ENCODE results near the gene ST3GAL2.
"Not testable (repeated sequence)": the region's sequence is repeated elsewhere in the genome, so short reads cannot be mapped to it uniquely, and the experiment has no call there.

Gene ST3GAL2

DNA sequence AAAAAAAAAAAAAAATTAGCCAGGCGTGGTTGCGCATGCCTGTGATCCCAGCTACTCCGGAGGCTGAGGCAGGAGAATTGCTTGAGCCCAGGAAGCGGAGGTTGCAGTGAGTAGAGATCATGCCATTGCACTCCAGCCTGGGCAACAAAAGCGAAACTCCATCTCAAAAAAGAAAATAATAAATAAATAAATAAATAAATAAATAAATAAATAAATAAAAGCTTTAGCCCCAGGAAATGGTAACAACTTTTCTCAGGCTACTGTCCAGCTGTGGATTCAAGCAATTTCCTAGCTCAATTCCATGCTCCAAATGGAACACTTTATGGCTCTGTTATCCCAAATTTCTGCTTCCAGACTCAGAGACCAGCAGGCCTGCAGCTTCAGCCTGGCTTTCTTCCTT lies 25.3 kb downstream of the ST3GAL2 start:
- DNase-seq, result not testable (repeated sequence)

DNA sequence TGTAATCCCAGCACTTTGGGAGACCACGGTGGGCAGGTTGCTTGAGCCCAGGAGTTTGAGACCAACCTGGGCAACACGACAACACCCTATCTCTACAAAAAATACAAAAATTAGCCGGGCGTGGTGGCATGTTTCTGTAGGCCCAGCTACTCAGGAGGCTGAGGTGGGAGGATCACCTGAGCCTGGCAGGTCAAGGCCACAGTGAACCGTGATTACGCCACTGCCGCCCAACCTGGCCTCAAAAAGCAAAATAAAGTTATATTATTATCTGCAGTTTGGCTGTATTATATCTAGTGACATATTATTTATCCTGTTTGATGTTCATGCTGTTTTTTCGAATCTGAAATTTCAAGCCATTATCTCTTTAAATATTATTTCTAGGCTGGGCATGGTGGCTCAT lies 26.5 kb downstream of the ST3GAL2 start:
- DNase-seq, result no peak

DNA sequence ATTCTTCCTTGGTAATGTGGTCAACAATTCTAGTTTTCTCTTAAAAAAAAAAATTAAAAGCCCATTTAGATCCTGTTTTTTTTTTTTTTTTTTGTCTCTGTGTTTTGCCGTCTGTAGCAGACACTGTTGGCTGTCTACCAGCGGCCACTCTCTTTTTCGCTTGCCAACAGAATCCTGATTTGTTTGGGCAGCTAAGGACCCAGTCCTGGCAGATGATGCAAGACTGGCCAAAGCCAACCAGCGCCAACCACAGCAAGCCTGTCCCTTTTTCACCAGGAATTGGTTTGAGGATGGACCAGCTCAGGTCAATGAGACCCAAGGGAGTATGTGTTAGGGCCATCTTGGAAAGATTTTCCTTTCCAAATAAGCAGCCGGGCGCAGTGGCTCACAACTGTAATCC lies 28.2 kb downstream of the ST3GAL2 start:
- no peak for DNase-seq

DNA sequence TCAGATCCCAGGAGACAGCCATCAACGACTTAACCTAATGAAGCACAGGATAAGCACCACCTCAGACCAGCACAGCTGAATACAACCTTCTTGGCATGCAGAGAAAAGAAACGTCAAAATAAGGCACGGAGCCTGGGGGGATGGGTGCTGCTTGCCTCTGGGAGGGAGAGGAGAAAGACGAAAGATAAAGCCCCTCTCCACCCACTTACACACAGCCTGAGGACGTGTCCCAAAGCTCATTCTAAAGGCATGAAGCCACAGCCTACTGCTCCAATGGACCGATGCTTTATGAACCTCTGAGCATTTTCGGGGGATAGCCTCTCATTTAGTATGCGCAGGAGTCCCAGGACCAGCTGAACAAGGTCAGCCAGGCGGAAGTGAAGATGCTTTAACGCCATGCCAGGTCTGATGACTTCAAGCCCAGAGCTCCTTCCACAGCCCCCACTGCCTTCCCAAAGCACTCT lies 31.1 kb downstream of the ST3GAL2 start:
- no peak for DNase-seq

DNA sequence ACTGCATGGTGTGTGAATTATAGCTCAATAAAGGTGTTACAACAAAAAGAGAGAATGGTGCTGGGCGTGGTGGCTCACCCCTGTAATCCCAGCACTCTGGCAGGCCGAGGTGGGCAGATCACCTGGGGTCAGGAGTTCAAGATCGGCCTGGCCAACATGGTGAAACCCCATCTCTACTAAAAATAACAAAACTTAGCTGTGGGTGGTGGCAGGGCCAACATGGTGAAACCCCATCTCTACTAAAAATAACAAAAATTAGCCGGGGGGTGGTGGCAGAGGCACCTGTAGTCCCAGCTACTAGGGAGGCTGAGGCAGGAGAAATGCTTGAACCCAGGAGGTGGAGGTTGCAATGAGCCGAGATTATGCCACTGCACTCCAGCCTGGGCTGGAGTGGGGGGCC lies 32.8 kb downstream of the ST3GAL2 start:
- DNase-seq, result not testable (repeated sequence)

DNA sequence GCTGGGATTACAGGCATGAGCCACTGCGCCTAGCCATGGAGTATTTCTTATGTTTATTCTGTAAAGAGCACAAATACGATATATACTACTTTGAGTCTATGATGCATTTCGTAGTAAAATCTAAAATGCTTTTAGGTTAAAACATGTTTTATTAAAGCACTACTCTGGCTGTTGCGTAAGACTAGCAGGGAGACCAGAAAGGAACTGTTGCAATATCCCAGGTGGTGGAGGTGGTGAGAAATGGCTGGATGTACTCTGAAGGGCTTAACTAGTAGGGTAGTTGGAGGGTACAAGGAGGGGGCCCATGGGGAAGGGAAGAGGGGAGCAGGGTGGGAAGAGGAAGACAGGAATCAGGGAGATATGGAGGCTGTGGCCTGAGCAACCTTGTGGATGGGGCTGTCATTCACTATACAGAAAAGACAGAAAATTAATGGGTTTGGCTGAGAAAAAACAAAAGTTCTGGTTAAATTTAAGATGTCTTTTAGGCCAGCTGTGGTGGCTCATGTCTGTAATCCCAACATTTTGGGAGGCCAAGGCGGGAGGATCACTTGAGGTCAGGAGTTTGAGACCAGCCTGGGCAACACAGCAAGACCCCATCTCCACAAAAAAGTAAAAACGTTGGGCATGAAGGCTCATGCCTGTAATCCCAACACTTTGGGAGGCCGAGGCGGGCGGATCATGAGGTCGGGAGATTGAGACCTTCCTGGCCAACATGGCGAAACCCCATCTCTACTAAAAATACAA lies 35.8 kb downstream of the ST3GAL2 start:
- no peak for DNase-seq

DNA sequence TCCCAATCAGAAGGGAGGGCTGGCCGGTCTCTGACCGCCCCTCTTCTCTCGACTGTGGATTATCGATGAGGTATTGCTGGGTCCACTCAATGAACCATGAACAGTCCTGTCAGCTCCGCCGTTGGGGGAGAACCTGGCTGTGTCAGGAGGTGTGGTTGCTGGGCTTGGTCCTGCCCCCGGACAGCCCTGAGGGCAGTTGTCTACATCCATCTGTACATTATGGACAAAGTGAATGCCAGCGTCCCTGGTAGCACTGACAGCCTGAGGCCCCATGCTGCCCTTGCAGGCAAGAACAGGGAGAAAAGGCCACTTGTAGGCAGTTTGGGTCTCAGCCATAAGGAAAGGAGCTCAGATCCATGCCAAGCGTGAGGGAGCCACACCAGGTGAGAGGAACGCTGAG lies 38.9 kb downstream of the ST3GAL2 start:
- no peak for DNase-seq

DNA sequence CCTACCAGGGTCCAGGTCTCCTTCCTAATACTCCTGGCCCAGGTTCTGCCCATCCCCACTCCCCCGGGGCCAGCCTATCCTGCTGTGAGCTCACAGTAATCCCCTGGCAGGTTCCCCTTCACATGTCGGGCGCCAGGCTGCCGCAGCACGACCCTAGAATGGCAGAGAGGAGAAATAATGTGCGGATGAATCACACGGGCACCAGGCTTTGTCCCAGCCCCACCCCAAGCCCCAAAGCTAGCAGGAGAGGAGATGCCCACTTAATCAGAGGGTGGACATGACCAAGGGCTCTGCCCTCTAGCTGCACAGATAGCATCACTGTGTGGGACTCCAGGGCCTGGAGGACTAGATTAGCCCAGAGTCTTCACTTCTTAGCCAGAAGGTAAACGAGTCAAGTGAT lies 39.5 kb downstream of the ST3GAL2 start:
- DNase-seq, result no peak

DNA sequence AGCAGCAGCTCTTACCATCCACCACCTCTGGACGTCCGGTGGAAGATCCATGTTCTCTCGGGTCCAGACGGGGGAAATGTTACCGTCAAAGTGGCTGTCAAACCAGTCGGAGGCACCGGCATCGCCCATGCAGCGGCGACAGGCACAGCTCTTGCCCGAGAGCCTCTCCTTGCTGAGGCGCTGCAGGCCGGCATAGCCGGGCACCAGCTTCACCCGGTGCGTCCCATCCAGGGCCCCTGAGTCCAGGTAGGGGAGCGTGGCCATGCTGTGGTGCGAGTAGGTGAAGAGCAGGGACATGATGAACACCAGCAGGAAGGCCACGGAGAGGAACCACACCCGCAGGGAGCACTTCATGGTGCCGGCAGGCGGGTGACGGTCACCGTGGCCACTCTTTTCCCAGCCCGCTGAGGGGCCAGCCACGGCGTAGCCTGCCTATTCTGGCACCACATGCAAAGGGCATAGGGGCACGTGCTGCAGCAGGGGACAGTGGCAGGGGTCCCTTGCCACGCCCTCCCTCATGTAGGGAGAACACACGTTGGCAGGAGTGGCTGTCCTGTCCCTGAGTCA lies 40.6 kb downstream of the ST3GAL2 start:
- DNase-seq, result no peak

DNA sequence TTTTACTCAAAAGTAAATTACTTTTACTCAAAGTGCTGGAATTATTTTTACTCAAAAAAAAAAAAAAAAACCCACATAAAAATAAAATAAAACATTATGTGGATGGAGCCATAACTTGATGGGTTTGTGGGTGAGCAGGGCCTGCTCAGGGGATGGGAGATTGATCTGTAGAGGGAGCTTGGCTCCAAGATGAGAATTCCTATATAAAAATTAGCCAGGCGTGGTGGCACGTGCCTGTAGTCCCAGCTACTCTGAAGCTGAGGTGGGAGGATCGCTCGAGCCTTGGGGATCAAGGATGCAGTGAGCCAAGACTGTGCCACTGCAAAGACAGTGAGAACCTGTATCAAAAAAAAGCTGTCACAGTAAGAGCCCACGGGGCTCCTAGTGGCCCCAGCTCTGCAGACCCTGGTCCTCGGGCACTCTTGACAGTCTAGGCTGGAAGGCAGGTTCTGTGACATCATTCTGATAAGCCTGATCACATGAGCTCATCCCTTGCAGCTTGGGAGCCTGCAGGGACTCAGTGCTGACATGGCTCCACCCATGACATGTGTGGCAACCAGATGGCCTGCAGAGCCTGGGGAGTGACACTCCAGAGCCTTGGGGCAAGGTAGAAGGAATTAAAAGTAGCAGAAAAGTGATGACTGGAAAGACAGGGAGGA lies 42.5 kb downstream of the ST3GAL2 start:
- DNase-seq, result no peak

DNA sequence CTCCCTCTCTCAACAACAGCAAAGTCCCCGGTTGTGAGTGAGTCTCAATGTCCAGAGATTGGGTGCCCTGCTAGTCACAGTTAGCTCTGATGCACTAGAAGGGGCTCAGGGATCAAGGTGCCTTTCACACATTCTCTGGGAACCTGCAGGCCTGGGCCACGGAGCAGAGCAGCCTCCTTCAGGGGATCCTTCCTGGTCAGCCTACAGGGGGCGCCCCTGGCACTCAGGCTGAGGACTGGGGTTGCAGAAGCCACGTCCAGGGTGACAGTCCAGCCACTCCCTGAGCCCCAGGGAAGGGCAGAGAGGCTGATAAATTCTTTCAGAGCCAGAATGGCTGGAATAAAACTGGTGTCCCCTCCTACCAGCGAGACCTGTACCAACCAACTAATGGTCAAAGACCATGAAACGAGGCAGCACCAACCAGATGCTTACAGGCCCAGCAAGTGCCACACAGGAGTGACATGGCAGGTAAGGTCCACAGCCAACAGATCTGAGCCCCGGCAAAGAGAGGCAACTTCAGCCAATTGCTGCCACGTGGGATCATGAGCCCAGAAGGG lies 43.5 kb downstream of the ST3GAL2 start:
- DNase-seq, result peak; percentile 5

DNA sequence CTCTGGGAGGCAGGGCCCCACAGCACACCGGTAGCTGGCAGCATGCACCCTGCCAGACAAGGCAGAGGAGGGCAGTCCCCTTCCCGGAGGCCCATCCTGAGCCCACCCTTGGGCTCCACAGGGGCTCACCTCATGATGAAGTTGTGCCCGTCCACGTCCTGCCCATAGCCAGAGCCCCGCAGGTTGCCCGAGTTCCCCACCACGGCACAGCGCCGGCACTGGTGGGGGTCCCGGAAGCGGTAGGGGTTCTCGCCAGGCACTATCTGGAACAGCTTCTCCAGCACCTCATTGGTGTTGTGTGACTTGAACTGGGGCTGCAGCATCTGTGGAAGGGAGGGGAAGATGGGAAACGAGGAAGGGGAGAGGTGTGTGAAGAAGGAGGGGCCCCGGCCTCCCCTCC lies 44.0 kb downstream of the ST3GAL2 start:
- DNase-seq, result no peak

DNA sequence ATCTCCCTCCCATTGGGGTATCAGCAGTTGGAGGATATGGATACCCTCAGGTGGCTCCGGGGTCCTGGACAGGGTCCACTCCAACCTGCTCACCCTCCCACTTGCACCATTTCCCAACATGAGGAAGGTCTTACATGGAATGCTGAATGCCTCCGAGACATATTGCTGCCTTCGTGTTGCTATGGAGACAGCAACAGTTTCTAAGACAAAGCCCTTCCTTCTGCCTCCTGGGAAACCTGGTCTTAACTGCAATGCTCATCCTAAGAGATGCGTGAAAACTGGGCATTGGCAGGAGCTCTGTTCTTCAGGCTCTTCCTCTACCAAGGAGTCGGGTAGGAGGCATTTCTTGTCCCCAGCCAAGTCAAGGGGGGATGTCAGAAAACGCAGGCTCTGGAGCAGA lies 45.2 kb downstream of the ST3GAL2 start:
- DNase-seq, result no peak

DNA sequence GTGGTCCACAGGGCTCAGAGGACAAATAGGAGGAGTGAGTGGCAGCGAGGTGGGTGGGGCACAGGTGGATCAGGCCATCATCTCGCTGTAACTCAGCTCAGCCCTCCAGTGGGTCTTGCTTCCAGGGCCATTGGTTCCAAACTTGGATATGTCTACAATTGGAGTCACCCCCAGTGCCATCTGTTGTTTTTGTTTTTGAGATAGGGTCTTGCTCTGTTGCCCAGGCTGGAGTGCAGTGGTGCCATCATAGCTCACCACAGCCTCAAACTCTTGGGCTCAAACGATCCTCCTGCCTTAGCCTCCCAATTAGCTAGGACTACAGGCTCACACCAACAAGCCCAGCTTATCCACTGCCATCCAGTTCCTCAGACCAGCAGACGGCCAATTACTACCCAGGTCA lies 46.3 kb downstream of the ST3GAL2 start:
- DNase-seq, result no peak

DNA sequence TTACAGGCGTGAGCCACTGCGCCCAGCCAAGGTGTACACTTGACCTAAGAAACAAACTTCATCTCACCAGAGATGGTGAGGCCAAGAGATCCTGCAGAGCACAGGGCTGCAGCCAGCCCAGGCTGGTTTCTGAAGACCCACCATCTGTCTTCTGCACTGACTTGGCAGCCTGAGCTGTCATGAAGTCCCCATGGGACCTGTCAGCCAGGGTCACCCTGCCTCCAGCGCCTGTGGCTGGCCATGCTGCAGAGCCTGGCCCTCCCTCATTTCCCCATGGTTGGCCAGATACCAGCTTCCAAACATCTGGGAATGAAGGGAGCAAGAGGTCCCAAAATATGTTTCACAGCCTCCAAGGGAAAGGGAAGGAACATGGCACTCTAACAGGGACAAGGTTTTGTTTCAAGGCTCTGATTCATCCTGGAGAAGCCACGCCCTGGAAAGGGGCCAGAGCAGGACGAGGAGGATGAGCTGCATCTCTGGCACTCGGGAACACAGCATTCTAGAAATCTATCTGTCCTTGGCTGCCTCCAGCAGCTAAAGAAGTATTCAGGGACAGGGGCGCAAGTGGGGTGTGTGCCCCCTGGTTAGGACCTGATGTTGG lies 46.9 kb downstream of the ST3GAL2 start:
- DNase-seq, result no peak

DNA sequence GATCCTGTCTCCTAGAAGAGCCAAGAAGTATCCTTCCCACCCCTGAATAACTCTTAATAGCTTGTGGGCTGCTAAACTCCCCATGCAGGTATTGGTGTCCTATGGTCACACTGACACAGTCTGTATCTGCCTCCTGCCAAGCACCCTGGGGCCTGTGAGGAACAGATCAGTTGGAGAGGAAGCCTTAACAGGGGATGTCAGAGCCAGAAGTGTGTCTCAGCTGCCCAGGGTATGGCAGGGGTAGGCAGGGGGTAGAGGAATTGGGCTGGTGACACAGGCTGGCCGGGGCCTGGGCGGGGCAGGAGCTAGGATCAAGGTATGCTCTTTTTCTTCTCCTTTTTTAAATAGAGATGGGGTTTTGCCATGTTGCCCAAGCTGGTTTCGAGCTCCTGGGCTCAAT lies 47.5 kb downstream of the ST3GAL2 start:
- DNase-seq, result no peak

DNA sequence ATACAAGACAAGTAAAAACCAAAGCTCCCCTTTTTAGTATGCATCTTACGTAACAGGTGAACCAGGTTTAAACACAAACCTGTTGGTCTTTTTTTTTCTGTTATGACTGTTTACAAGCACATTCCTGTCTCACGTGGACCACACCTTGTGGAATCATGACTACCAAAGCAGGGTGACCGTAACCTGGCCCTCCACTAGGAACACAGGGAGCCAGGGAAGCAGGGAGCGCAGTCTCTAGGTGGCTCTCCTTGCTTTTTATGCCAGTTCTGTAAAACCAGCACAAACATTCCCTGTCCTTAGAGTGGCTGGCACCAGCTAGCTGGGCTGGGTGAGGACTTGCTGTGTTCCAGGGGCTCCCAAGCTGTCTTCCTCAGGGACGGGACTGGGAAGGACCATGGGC lies 48.1 kb downstream of the ST3GAL2 start:
- no peak for DNase-seq

DNA sequence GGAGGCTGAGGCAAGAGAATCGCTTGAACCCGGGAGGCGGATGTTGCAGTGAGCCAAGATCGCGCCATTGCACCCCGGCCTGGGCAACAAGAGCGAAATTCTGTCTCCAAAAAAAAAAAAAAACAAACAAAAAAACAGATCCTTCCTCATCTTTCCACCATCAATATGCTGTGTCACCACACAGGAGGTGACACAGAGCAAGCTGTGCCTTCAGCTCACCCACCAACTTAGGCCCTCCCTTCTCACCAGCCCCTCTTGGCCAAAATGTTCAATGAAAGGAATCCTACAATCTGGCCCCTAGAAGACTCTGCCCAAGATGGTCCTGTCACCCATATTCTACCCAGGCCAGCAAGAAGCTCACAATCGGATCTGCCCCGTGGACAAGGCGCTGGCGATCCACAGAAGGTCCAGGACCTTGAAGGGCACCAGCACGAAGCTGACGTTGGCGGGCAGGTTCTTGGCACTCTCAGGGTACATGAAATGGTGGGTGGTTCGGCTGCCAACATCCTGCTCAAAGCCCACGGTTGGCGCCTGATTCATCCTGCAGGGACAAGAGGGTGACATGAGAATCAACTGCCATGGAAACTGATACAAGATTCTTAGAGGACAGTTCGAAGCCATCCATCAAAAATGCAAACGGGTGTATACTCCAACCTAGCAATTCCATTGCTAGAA lies 50.8 kb downstream of the ST3GAL2 start:
- DNase-seq, result no peak

DNA sequence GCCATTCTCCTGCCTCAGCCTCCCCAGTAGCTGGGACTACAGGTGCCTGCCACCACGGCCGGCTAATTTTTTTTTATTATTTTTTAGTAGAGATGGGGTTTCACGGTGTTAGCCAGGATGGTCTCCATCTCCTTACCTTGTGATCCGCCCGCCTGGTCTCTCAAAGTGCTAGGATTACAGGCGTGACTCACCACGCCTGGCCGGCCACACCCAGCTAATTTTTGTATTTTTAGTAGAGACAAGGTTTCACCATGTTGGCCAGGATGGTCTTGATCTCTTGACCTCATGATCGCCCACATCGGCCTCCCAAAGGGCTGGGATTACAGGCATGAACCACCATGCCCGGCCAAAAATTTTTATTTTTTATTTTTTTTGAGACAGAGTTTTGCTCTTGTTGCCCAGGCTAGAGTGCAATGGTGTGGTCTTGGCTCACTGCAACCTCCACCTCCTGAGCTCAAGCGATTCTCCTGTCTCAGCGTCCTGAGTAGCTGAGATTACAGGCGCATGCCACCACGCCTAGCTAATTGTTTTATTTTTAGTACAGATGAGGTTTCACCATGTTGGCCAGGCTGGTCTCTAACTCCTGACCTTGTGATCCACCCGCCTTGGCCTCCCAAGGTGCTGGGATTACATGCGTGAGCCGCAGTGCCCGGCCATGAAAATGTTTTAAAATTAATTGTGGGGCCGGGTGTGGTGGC lies 52.5 kb downstream of the ST3GAL2 start:
- not testable (repeated sequence) for DNase-seq

DNA sequence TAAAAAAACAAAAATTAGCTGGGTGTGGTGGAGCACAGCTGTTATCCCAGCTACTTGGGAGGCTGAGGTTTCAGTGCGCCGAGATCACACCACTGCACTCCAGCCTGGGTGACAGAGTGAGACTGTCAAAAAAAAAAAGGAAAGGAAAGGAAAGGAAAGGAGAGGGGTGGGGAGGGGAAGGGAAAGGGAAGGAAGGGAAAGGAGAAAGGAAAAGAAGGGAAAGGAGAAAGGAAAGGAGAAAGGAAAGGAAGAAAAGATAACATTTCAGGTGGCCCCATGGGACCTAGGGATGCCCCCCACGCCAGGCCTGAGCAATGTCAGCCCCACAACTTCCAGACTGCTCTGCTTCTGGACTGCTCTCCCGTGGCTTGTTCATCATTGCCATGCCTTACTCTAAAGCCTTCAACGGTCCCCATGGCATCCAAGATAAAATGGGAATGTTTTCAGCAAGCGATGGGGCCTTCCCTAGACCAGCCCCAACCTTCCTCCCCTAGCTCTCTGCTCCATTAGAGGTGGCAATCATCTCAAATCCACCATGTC lies 55.4 kb downstream of the ST3GAL2 start:
- no peak for DNase-seq

DNA sequence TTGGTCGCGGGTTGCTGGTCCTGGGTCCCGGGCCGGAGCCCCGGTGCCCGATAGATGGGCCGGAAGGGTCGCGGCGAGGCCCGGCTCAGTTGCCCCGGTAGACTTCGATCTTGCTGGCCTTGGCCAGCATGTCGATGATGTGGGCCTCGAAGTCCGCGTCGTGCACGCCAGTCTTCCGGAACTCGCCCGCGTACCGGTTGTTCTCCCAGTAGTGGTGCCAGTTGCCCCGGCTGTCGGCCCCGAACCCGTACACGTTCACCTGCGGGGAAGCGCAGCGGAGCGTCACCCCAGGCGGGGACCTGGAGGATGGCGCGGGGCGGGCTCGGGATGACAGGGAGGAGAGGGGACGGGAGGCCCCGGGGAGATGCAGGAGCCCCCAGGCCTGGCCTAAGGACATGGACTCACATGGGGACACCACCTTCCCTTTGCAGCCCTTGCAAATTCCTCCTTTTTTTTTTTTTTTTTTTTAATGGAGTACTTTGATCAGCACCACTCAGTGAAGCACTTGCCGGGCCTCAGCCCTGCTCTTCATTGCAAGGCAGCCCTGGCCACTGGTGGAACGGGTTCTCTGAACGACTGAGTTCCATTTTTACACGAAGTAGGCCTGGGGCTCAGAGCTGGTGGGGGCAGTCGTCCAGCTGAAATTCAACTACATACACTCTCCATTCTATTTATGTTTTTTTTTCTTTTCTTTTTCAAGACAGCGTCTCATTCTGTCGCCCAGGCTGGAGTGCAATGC lies 57.1 kb downstream of the ST3GAL2 start:
- DNase-seq, result no peak
